Fibroblast of villous mesenchyme (primary cell): ENCODE data around the gene GNB4. TPM values are rescaled to one million over a fixed set of nuclear protein-coding genes. Genes with fewer than 3 reads are reported as not detected.
A peak's percentile ranks its signal among the peaks of the same experiment; 100 is the strongest.

Experiments
- DNase-seq: peaks from one replicate; pipeline ENCODE4 v3.0.0-alpha.2; 2010; ENCODE audit warnings: low read depth
- H3K4me3 ChIP-seq: 2 replicates; pipeline ENCODE4 v1.5.1; 2011; ENCODE audit warnings: low read depth, mild to moderate bottlenecking, low read length
- CTCF ChIP-seq: IDR thresholded peaks from 2 replicates; pipeline ENCODE4 v1.5.1; 2012; ENCODE audit warnings: low read depth, mild to moderate bottlenecking, low read length; ENCODE audit not compliant: insufficient read depth
- total RNA-seq: library from RNA; depleted of rRNA; stranded (reverse); fragments of >200 nt; gene quantifications from 2 replicates; pipeline ENCODE4 v1.2.3, GENCODE V29; 2012

The GNB4 gene
- total RNA-seq, 1 donor, result 87.2 TPM

- H3K4me3 ChIP-seq, result no peak overlapping the region
- DNase-seq, result no peak
- no peak for TF ChIP-seq CTCF
Observed at GRCh38 chr3:179454887-179455286, 3.6 kb upstream of the GNB4 start.

- no peak overlapping the region for H3K4me3 ChIP-seq
- no peak for DNase-seq
- TF ChIP-seq CTCF, result no peak
Observed at GRCh38 chr3:179453967-179454366, 2.7 kb upstream of the GNB4 start.

- no peak overlapping the region for H3K4me3 ChIP-seq
- no peak for DNase-seq
- no peak for TF ChIP-seq CTCF
Observed at GRCh38 chr3:179452872-179453271, 1.6 kb upstream of the GNB4 start.

- no peak for TF ChIP-seq CTCF
- DNase-seq, result peak; percentile 83
Observed at GRCh38 chr3:179452176-179452564, 900 bp upstream of the GNB4 start.

GRCh38 chr3:179450901-179451264 is 387 bp downstream of the GNB4 start:
- peak overlapping the region; percentile 92 for H3K4me3 ChIP-seq
- DNase-seq, result peak; percentile 37
- TF ChIP-seq CTCF, result no peak

More at GRCh38 chr3:179452176-179452564, 900 bp upstream of the GNB4 start:
- peak overlapping the region; percentile 92 for H3K4me3 ChIP-seq

- peak; percentile 48 for DNase-seq
- no peak for TF ChIP-seq CTCF
- peak overlapping the region; percentile 92 for H3K4me3 ChIP-seq
Observed at GRCh38 chr3:179450261-179450701, 989 bp downstream of the GNB4 start.

- peak; percentile 29 for DNase-seq
- TF ChIP-seq CTCF, result no peak
Observed at GRCh38 chr3:179449636-179450035, 1.6 kb downstream of the GNB4 start.

More at GRCh38 chr3:179449636-179450035, 1.6 kb downstream of the GNB4 start:
- H3K4me3 ChIP-seq, result peak overlapping the region; percentile 92
